DOHH2 (cell line): ENCODE data around the gene CLEC14A.

Source experiments
- CTCF ChIP-seq: fragments of 200-600 bp; sonication (generic); IDR thresholded peaks from one replicate; pipeline ENCODE4 v1.5.1; 2014; ENCODE audit warnings: antibody characterized with exemption, mild to moderate bottlenecking, low read depth, low read length; ENCODE audit not compliant: poor library complexity, severe bottlenecking
- EZH2phosphoT487 ChIP-seq: fragments of 200-600 bp; sonication (generic); IDR thresholded peaks from 2 replicates; pipeline ENCODE4 v1.6.1; 2017; ENCODE audit warnings: borderline replicate concordance, mild to moderate bottlenecking, antibody characterized with exemption, low read length, moderate library complexity, mixed read lengths

GRCh38 chr14:38225946-38226345 is 29.9 kb downstream of the CLEC14A start:
- TF ChIP-seq CTCF (no peak), EZH2phosphoT487 (no peak)
